Upper lobe of right lung (tissue), 1 donor: ENCODE results near the gene CLUH. TPM values are rescaled to one million over a fixed set of nuclear protein-coding genes. Genes with fewer than 3 reads are reported as not detected.
"Not testable (repeated sequence)": the region's sequence is repeated elsewhere in the genome, so short reads cannot be mapped to it uniquely, and the experiment has no call there.

ENCODE experiments used
- ATAC-seq: fragments of 200-7000 bp; cut with Tn5 transposase; one replicate; pipeline ENCODE4 v1.9.1; 2020; ENCODE audit warnings: mild to moderate bottlenecking, moderate library complexity
- DNase-seq: peaks from one replicate; pipeline ENCODE4 v3.0.0-alpha.2; 2020
- H3K27ac ChIP-seq: fragments of 200-600 bp; one replicate; pipeline ENCODE4 v1.8.0; 2022
- H3K27me3 ChIP-seq: fragments of 200-600 bp; one replicate; pipeline ENCODE4 v1.8.0; 2022; ENCODE audit warnings: mild to moderate bottlenecking
- H3K36me3 ChIP-seq: fragments of 200-600 bp; one replicate; pipeline ENCODE4 v1.8.0; 2022
- H3K4me1 ChIP-seq: fragments of 200-600 bp; one replicate; pipeline ENCODE4 v1.8.0; 2022
- H3K4me3 ChIP-seq: fragments of 200-600 bp; one replicate; pipeline ENCODE4 v1.8.0; 2022; ENCODE audit warnings: mild to moderate bottlenecking
- H3K9me3 ChIP-seq: fragments of 200-600 bp; one replicate; pipeline ENCODE4 v1.8.0; 2022
- intact Hi-C: fragments of 100-400 bp; cut with DNase I; formaldehyde crosslinking; loops from one replicate; pipeline ENCODE4 v1.11.0; 2022
- total RNA-seq: library from RNA; stranded (reverse); fragmentation: NEBNext Ultra II Directional; extraction: Animal tissue kit (Norgen Biotek cat#: 25700); gene quantifications from one replicate; pipeline ENCODE4 v1.2.1, GENCODE V29; 2021
- TF ChIP-seq, protein P1 (sequence below): fragments of 200-600 bp; IDR thresholded peaks from one replicate; pipeline ENCODE4 v1.8.0; 2022; ENCODE audit warnings: antibody characterized with exemption
- donor health status: DM: no; HTN: yes; CAD: no; lungs with severe emphysema.

The CLUH gene
- total RNA-seq, 1 donor from 2014 or later = 63.5 TPM

DNA sequence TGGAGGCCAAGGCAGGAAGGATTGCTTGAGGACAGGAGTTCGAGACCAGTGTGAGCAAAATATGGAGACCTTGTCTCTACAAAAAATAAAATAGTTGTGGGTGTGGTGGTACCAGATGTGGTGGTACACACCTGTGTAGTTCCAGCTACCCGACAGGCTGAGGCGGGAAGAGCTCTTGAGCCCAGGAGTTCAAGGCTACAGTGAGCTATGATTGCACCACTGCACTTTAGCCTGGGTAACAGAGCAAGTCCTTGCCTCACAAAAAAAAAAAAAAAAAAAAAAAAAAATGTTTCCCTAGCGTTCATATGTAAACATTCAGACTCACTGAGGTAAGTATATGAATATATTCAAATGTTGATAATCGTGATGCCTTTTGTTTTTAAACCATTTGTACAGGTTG, 39.5 kb downstream of the CLUH start:
- TF ChIP-seq, protein P1, sequence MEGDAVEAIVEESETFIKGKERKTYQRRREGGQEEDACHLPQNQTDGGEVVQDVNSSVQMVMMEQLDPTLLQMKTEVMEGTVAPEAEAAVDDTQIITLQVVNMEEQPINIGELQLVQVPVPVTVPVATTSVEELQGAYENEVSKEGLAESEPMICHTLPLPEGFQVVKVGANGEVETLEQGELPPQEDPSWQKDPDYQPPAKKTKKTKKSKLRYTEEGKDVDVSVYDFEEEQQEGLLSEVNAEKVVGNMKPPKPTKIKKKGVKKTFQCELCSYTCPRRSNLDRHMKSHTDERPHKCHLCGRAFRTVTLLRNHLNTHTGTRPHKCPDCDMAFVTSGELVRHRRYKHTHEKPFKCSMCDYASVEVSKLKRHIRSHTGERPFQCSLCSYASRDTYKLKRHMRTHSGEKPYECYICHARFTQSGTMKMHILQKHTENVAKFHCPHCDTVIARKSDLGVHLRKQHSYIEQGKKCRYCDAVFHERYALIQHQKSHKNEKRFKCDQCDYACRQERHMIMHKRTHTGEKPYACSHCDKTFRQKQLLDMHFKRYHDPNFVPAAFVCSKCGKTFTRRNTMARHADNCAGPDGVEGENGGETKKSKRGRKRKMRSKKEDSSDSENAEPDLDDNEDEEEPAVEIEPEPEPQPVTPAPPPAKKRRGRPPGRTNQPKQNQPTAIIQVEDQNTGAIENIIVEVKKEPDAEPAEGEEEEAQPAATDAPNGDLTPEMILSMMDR = no peak
- peaks cover 97% of the 10 kb centered on the region for H3K36me3 ChIP-seq

GRCh38 chr17:2660410-2660809, 51.2 kb downstream of the CLUH start:
- H3K4me3 ChIP-seq, intact Hi-C loops, H3K4me1 ChIP-seq, ATAC-seq, H3K9me3 ChIP-seq, H3K27me3 ChIP-seq, H3K36me3 ChIP-seq, DNase-seq, H3K27ac ChIP-seq: not testable (repeated sequence)

More for the DNA sequence above, 39.5 kb downstream of the CLUH start:
- intact Hi-C loops = no loop called here
- no peak overlapping the region for H3K27ac ChIP-seq
- ATAC-seq = no peak
- H3K4me3 ChIP-seq = no peak overlapping the region
- no peaks in the 10 kb centered on the region for H3K4me1 ChIP-seq
- no peak for DNase-seq
- H3K27me3 ChIP-seq = no peaks in the 10 kb centered on the region
- no peaks in the 10 kb centered on the region for H3K9me3 ChIP-seq

GRCh38 chr17:2659337-2659736, 52.2 kb downstream of the CLUH start:
- H3K4me1 ChIP-seq, H3K27ac ChIP-seq, H3K4me3 ChIP-seq, H3K36me3 ChIP-seq, DNase-seq, H3K9me3 ChIP-seq, intact Hi-C loops, H3K27me3 ChIP-seq: not testable (repeated sequence)
- ATAC-seq = peak; percentile 72

DNA sequence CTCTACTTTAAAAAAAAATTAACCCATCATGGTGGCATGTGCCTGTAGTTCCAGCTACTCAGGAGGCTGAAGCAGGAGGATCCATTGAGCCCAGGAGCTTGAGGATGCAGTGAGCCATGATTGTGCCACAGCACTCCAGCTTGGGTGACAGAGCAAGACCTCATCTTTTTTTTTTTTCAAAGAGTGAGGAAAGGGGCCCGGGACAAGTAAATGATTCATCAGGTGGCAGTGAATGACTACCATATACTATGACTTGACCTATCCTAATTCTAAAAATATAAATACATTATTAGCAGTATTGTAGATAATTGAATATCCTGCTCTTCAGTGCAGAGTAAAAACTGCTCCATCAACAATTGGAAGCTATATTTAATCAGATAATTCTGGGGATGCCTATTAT, 55.3 kb downstream of the CLUH start:
- Histone ChIP-seq H3K4me3 (no peak overlapping the region), H3K4me1 (peaks cover 4% of the 10 kb centered on the region), H3K27me3 (no peaks in the 10 kb centered on the region), H3K36me3 (peaks cover 9% of the 10 kb centered on the region), H3K27ac (no peak overlapping the region), H3K9me3 (no peaks in the 10 kb centered on the region)
- TF ChIP-seq, protein P1 = no peak
- DNase-seq (no peak), ATAC-seq (no peak)
- intact Hi-C loops = no loop called here

DNA sequence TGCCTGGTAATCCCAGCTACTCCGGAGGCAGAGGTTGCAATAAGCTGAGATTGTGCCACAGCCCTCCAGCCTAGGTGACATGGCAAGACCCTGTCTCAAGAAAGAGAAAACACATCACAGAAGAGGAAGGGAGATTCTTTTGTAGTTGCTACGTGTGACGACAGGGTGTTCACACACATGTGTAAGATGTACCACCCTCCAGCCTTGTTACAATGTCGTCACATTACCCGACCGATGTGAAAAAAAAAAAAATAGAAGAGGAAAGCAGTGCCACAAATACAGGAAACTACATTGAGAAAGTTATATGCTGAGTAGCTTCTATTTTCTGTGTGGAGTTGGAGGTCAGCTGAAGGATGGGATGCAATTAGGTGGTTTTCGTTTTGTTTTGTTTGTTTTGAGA, 56.0 kb downstream of the CLUH start:
- Histone ChIP-seq H3K27me3 (no peaks in the 10 kb centered on the region), H3K4me3 (no peak overlapping the region), H3K9me3 (no peaks in the 10 kb centered on the region), H3K27ac (no peak overlapping the region), H3K36me3 (peaks cover 9% of the 10 kb centered on the region), H3K4me1 (peaks cover 4% of the 10 kb centered on the region)
- TF ChIP-seq, protein P1 = no peak
- intact Hi-C loops = no loop called here
- DNase-seq = no peak
- ATAC-seq = no peak

- H3K27me3 ChIP-seq, DNase-seq, intact Hi-C loops, H3K27ac ChIP-seq, H3K9me3 ChIP-seq, ATAC-seq, H3K4me1 ChIP-seq, H3K4me3 ChIP-seq: not testable (repeated sequence)
- peaks cover 14% of the 10 kb centered on the region for H3K36me3 ChIP-seq
These were observed 58.7 kb downstream of the CLUH start for GRCh38 chr17:2652911-2653310.

DNA sequence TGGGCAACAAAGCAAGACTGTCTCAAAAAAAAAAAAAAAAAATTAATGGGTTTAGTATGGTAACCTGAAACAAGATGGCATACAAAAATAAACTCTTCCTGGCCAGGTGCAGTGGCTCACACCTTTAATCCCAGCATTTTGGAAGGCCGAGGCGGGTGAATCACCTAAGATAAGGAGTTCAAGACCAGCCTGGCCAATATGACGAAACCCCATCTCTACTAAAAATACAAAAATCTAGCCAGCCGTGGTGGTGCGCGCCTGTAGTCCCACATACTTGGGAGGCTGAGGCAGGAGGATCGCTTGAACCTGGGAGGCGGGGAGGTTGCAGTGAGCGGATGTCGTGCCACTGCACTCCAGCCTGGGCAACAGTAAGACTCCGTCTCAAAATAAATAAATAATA, 62.4 kb downstream of the CLUH start:
- intact Hi-C loops = no loop called here
- H3K4me1 ChIP-seq = no peaks in the 10 kb centered on the region
- H3K9me3 ChIP-seq = no peaks in the 10 kb centered on the region
- TF ChIP-seq, protein P1 = no peak
- ATAC-seq = no peak
- no peak overlapping the region for H3K4me3 ChIP-seq
- no peak overlapping the region for H3K27ac ChIP-seq
- no peak for DNase-seq
- H3K27me3 ChIP-seq = no peaks in the 10 kb centered on the region
- H3K36me3 ChIP-seq = peaks cover 23% of the 10 kb centered on the region
